ENCODE results near the gene SCGB2A2.

The SCGB2A2 gene

GRCh38 chr11:62269654-62270278 is at the start of gene SCGB2A2:
TSS of gene SCGB2A2 (plus strand) at chr11:62270158. CDS start at chr11:62270217, 59 bp downstream.
- Mint-ChIP-seq H3K4me1 (peaks cover 20% of the 10 kb centered on the region), H3K36me3 (no peaks in the 10 kb centered on the region), H3K9me3 (no peaks in the 10 kb centered on the region), H3K27ac (no peak within 1 kb of the TSS), H3K4me3 (no peak within 1 kb of the TSS)
- DNase-seq (ENCODE audit: low spot score in 2 of 2) = no peak
- ATAC-seq = no peak

GRCh38 chr11:62221498-62221897 is 48.5 kb upstream of the SCGB2A2 start:
- Mint-ChIP-seq H3K4me3 (no peak overlapping the region), H3K36me3 (no peaks in the 10 kb centered on the region), H3K9me3 (peaks cover 23% of the 10 kb centered on the region), H3K4me1 (no peaks in the 10 kb centered on the region), H3K27ac (no peak overlapping the region)
- ATAC-seq = no peak
- DNase-seq (ENCODE audit: low spot score in 2 of 2) = no peak

- Mint-ChIP-seq H3K4me3 (no peak overlapping the region), H3K36me3 (no peaks in the 10 kb centered on the region), H3K9me3 (peaks cover 23% of the 10 kb centered on the region), H3K4me1 (no peaks in the 10 kb centered on the region), H3K27ac (no peak overlapping the region)
- no peak for ATAC-seq
- DNase-seq (ENCODE audit: low spot score in 2 of 2) = no peak
Observed at GRCh38 chr11:62223095-62223494, 46.9 kb upstream of the SCGB2A2 start.

GRCh38 chr11:62233730-62234129 is 36.2 kb upstream of the SCGB2A2 start:
- Mint-ChIP-seq H3K4me3 (no peak overlapping the region), H3K9me3 (no peaks in the 10 kb centered on the region), H3K27ac (no peak overlapping the region), H3K36me3 (no peaks in the 10 kb centered on the region), H3K4me1 (no peaks in the 10 kb centered on the region)
- no peak for DNase-seq (ENCODE audit: low spot score in 2 of 2)
- ATAC-seq = no peak

GRCh38 chr11:62236187-62236586 is 33.8 kb upstream of the SCGB2A2 start:
- no peak for DNase-seq (ENCODE audit: low spot score in 2 of 2)
- ATAC-seq = no peak

GRCh38 chr11:62237499-62237898 is 32.5 kb upstream of the SCGB2A2 start:
- no peak for DNase-seq (ENCODE audit: low spot score in 2 of 2)
- H3K36me3 Mint-ChIP-seq = no peaks in the 10 kb centered on the region
- no peak overlapping the region for H3K4me3 Mint-ChIP-seq
- H3K27ac Mint-ChIP-seq = no peak overlapping the region
- H3K4me1 Mint-ChIP-seq = no peaks in the 10 kb centered on the region
- no peaks in the 10 kb centered on the region for H3K9me3 Mint-ChIP-seq
- ATAC-seq = no peak

More at GRCh38 chr11:62236187-62236586, 33.8 kb upstream of the SCGB2A2 start:
- no peak overlapping the region for H3K27ac Mint-ChIP-seq
- H3K4me1 Mint-ChIP-seq = no peaks in the 10 kb centered on the region
- H3K36me3 Mint-ChIP-seq = no peaks in the 10 kb centered on the region
- H3K4me3 Mint-ChIP-seq = no peak overlapping the region
- H3K9me3 Mint-ChIP-seq = no peaks in the 10 kb centered on the region

- Mint-ChIP-seq H3K27ac (no peak overlapping the region), H3K4me3 (no peak overlapping the region), H3K9me3 (no peaks in the 10 kb centered on the region), H3K4me1 (no peaks in the 10 kb centered on the region), H3K36me3 (no peaks in the 10 kb centered on the region)
- ATAC-seq (no peak), DNase-seq (ENCODE audit: low spot score in 2 of 2) (no peak)
Observed at GRCh38 chr11:62238151-62238550, 31.8 kb upstream of the SCGB2A2 start.

GRCh38 chr11:62241095-62241494 is 28.9 kb upstream of the SCGB2A2 start:
- Mint-ChIP-seq H3K9me3 (no peaks in the 10 kb centered on the region), H3K4me3 (no peak overlapping the region), H3K36me3 (no peaks in the 10 kb centered on the region), H3K4me1 (no peaks in the 10 kb centered on the region), H3K27ac (no peak overlapping the region)
- no peak for ATAC-seq
- DNase-seq (ENCODE audit: low spot score in 2 of 2) = no peak

GRCh38 chr11:62242021-62242420 is 27.9 kb upstream of the SCGB2A2 start, which contains the start of gene SCGB1D2:
TSS of gene SCGB1D2 (plus strand) at chr11:62242239. CDS start at chr11:62242308, 69 bp downstream.
- DNase-seq (ENCODE audit: low spot score in 2 of 2) = no peak
- no peaks in the 10 kb centered on the region for H3K36me3 Mint-ChIP-seq
- ATAC-seq = no peak
- no peaks in the 10 kb centered on the region for H3K9me3 Mint-ChIP-seq
- H3K4me3 Mint-ChIP-seq = no peak within 1 kb of the TSS
- H3K27ac Mint-ChIP-seq = no peak within 1 kb of the TSS
- no peaks in the 10 kb centered on the region for H3K4me1 Mint-ChIP-seq

- Mint-ChIP-seq H3K36me3 (no peaks in the 10 kb centered on the region), H3K9me3 (peaks cover 10% of the 10 kb centered on the region), H3K4me1 (no peaks in the 10 kb centered on the region), H3K4me3 (no peak overlapping the region), H3K27ac (no peak overlapping the region)
- ATAC-seq (peak; percentile 60), DNase-seq (ENCODE audit: low spot score in 2 of 2) (no peak)
Observed at GRCh38 chr11:62245271-62245753, 24.6 kb upstream of the SCGB2A2 start.

GRCh38 chr11:62251698-62252097 is 18.3 kb upstream of the SCGB2A2 start:
- Mint-ChIP-seq H3K9me3 (peaks cover 19% of the 10 kb centered on the region), H3K36me3 (no peaks in the 10 kb centered on the region), H3K27ac (no peak overlapping the region), H3K4me1 (no peaks in the 10 kb centered on the region), H3K4me3 (no peak overlapping the region)
- ATAC-seq (no peak), DNase-seq (ENCODE audit: low spot score in 2 of 2) (no peak)

GRCh38 chr11:62253999-62254542 is 15.9 kb upstream of the SCGB2A2 start:
- H3K36me3 Mint-ChIP-seq = no peaks in the 10 kb centered on the region
- no peak for DNase-seq (ENCODE audit: low spot score in 2 of 2)
- ATAC-seq = no peak

GRCh38 chr11:62256281-62256680 is 13.7 kb upstream of the SCGB2A2 start:
- DNase-seq (ENCODE audit: low spot score in 2 of 2) (no peak), ATAC-seq (no peak)
- Mint-ChIP-seq H3K27ac (no peak overlapping the region), H3K9me3 (peaks cover 6% of the 10 kb centered on the region), H3K36me3 (no peaks in the 10 kb centered on the region), H3K4me3 (no peak overlapping the region), H3K4me1 (no peaks in the 10 kb centered on the region)

More at GRCh38 chr11:62253999-62254542, 15.9 kb upstream of the SCGB2A2 start:
- peaks cover 19% of the 10 kb centered on the region for H3K9me3 Mint-ChIP-seq
- H3K27ac Mint-ChIP-seq = no peak overlapping the region
- H3K4me1 Mint-ChIP-seq = no peaks in the 10 kb centered on the region
- no peak overlapping the region for H3K4me3 Mint-ChIP-seq

- no peaks in the 10 kb centered on the region for H3K9me3 Mint-ChIP-seq
- H3K27ac Mint-ChIP-seq = no peak overlapping the region
- ATAC-seq = no peak
- H3K4me1 Mint-ChIP-seq = peaks cover 13% of the 10 kb centered on the region
- no peak for DNase-seq (ENCODE audit: low spot score in 2 of 2)
- H3K4me3 Mint-ChIP-seq = no peak overlapping the region
- no peaks in the 10 kb centered on the region for H3K36me3 Mint-ChIP-seq
Observed at GRCh38 chr11:62260261-62260953, 9.6 kb upstream of the SCGB2A2 start.

- no peak for DNase-seq (ENCODE audit: low spot score in 2 of 2)
- ATAC-seq = no peak
- no peak overlapping the region for H3K4me3 Mint-ChIP-seq
- H3K27ac Mint-ChIP-seq = no peak overlapping the region
- H3K9me3 Mint-ChIP-seq = no peaks in the 10 kb centered on the region
- no peaks in the 10 kb centered on the region for H3K36me3 Mint-ChIP-seq
- peaks cover 27% of the 10 kb centered on the region for H3K4me1 Mint-ChIP-seq
Observed at GRCh38 chr11:62264004-62264403, 6.0 kb upstream of the SCGB2A2 start.

- peaks cover 27% of the 10 kb centered on the region for H3K4me1 Mint-ChIP-seq
- ATAC-seq = peak; percentile 93
- no peak for DNase-seq (ENCODE audit: low spot score in 2 of 2)
- peak overlapping the region; percentile 30 for H3K4me3 Mint-ChIP-seq
- H3K9me3 Mint-ChIP-seq = no peaks in the 10 kb centered on the region
- no peaks in the 10 kb centered on the region for H3K36me3 Mint-ChIP-seq
- H3K27ac Mint-ChIP-seq = peak overlapping the region; percentile 9
Observed at GRCh38 chr11:62266558-62266957, 3.4 kb upstream of the SCGB2A2 start.

All from stimulated activated effector memory CD8-positive, alpha-beta T cell treated with anti-CD3 and anti-CD28 coated beads, Interleukin-12 subunit alpha, Interleukin-12 subunit beta, amount 100 ng/mL, for 72 hours (primary cell).